Fibroblast of skin of right quadriceps (primary cell): ENCODE data around the gene KRT13.

Source experiments
- DNase-seq: peaks from one replicate; pipeline ENCODE4 v3.0.0-alpha.2; 2013

KRT13 gene

GRCh38 chr17:41463746-41464145 is 41.7 kb downstream of the KRT13 start:
- no peak for DNase-seq

GRCh38 chr17:41462705-41463104 is 42.7 kb downstream of the KRT13 start:
- DNase-seq: no peak

- DNase-seq: no peak
These were observed 47.7 kb downstream of the KRT13 start for GRCh38 chr17:41457676-41458075.

- DNase-seq: no peak
These were observed 49.2 kb downstream of the KRT13 start for GRCh38 chr17:41456204-41456603.

GRCh38 chr17:41455236-41455635 is 50.2 kb downstream of the KRT13 start:
- no peak for DNase-seq

- DNase-seq: no peak
These were observed 52.3 kb downstream of the KRT13 start for GRCh38 chr17:41453066-41453465.

GRCh38 chr17:41452281-41452680 is 53.1 kb downstream of the KRT13 start:
- DNase-seq: no peak

GRCh38 chr17:41451154-41451728 is 54.2 kb downstream of the KRT13 start:
- DNase-seq: peak; percentile 68
